Hepatocyte (in vitro differentiated cells): ENCODE measurements around the gene TFEB. TPM values are rescaled to one million over a fixed set of nuclear protein-coding genes. Genes with fewer than 3 reads are reported as not detected.

Source experiments
- DNase-seq: peaks from one replicate; pipeline ENCODE4 v3.0.0-alpha.2; 2016; ENCODE audit warnings: low spot score
- H2AFZ ChIP-seq: fragments of 200-600 bp; sonication (generic); 2 replicates; pipeline ENCODE4 v1.6.0; 2016; ENCODE audit warnings: antibody characterized with exemption, mild to moderate bottlenecking
- H3K27ac ChIP-seq: fragments of 200-600 bp; sonication (generic); 2 replicates; pipeline ENCODE4 v1.5.1; 2016; ENCODE audit warnings: mild to moderate bottlenecking
- H3K27me3 ChIP-seq: fragments of 200-600 bp; sonication (generic); 2 replicates; pipeline ENCODE4 v1.6.1; 2016
- H3K36me3 ChIP-seq: fragments of 200-600 bp; sonication (generic); replicated peaks from 2 replicates; pipeline ENCODE4 v1.5.1; 2016; ENCODE audit warnings: low read depth; ENCODE audit not compliant: insufficient read depth
- H3K4me1 ChIP-seq: fragments of 200-600 bp; sonication (generic); 2 replicates; pipeline ENCODE4 v1.5.1; 2016; ENCODE audit warnings: mild to moderate bottlenecking, moderate library complexity; ENCODE audit not compliant: insufficient read depth
- H3K4me2 ChIP-seq: fragments of 200-600 bp; sonication (generic); 2 replicates; pipeline ENCODE4 v1.6.0; 2016
- H3K4me3 ChIP-seq: fragments of 200-600 bp; sonication (generic); 2 replicates; pipeline ENCODE4 v1.5.1; 2016; ENCODE audit warnings: mild to moderate bottlenecking
- H3K79me2 ChIP-seq: fragments of 200-600 bp; sonication (generic); 2 replicates; pipeline ENCODE4 v1.6.0; 2017; ENCODE audit warnings: mild to moderate bottlenecking
- H3K9me2 ChIP-seq: fragments of 200-600 bp; sonication (generic); replicated peaks from 2 replicates; pipeline ENCODE4 v1.6.0; 2017; ENCODE audit warnings: mild to moderate bottlenecking; ENCODE audit not compliant: insufficient read depth
- H3K9me3 ChIP-seq: fragments of 200-600 bp; sonication (generic); 2 replicates; pipeline ENCODE4 v1.5.1; 2016; ENCODE audit warnings: low read depth, mild to moderate bottlenecking
- H4K20me1 ChIP-seq: fragments of 200-600 bp; sonication (generic); 2 replicates; pipeline ENCODE4 v1.6.0; 2016; ENCODE audit warnings: mild to moderate bottlenecking; ENCODE audit not compliant: insufficient read depth, poor library complexity, severe bottlenecking
- EZH2 ChIP-seq: fragments of 200-600 bp; sonication (generic); IDR thresholded peaks from 2 replicates; pipeline ENCODE4 v1.6.1; 2016; ENCODE audit warnings: antibody characterized with exemption, mild to moderate bottlenecking, borderline replicate concordance
- EZH2phosphoT487 ChIP-seq: fragments of 200-600 bp; sonication (generic); IDR thresholded peaks from one replicate; pipeline ENCODE4 v1.6.1; 2018; ENCODE audit warnings: antibody characterized with exemption, mild to moderate bottlenecking, low read depth, moderate library complexity; ENCODE audit not compliant: unreplicated experiment, severe bottlenecking
- WGBS: methylation state at CpG from one replicate; pipeline ENCODE4 v1.1.6; 2016; ENCODE audit warnings: low lambda C conversion rate; ENCODE audit errors: missing lambda C conversion rate; 5-methylcytosine and 5-hydroxymethylcytosine counted together
- polyA plus RNA-seq: library from polyadenylated mRNA; unstranded; fragments of >200 nt; fragmentation: Nextera tagmentation; extraction: Ambion mirVana; gene quantifications from 2 replicates; pipeline ENCODE4 v1.2.1, GENCODE V29; 2016
- total RNA-seq: library from RNA; depleted of rRNA; stranded (reverse); fragments of >200 nt; gene quantifications from 2 replicates; pipeline ENCODE4 v1.2.3, GENCODE V29; 2014
- TF ChIP-seq, protein P1 (sequence below): fragments of 200-600 bp; sonication (generic); IDR thresholded peaks from 2 replicates; pipeline ENCODE4 v1.5.1; 2016; ENCODE audit warnings: antibody characterized with exemption, mild to moderate bottlenecking; ENCODE audit not compliant: poor library complexity

TFEB gene
- total and polyA plus RNA-seq, 2 experiments from 2014 or later = 14.2 to 32.7 TPM

DNA sequence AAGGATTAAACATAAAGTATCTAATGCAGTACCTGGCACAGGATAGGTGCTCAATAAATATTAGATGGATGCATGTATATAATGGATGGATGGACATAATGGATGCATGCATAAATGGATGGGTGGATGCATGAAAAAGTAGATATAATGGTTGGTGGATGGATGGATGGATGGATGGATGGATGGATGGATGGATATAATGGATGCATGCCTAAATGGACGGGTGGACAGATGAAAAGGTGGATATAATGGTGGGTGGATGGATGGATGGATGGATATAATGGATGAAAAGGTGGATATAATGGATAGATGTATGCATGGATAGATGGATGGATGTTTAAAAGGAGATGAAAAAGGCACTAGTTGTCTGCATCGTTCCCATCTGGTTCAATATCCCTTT is 26.0 kb downstream of the TFEB start:
- Histone ChIP-seq H4K20me1 (peaks cover 4% of the 10 kb centered on the region), H2AFZ (no peak overlapping the region), H3K4me1 (peaks cover 18% of the 10 kb centered on the region), H3K4me2 (no peak overlapping the region), H3K9me3 (no peaks in the 10 kb centered on the region), H3K27ac (no peak overlapping the region), H3K9me2 (no peaks in the 10 kb centered on the region), H3K36me3 (no peaks in the 10 kb centered on the region), H3K4me3 (no peak overlapping the region), H3K79me2 (peaks cover 19% of the 10 kb centered on the region), H3K27me3 (no peaks in the 10 kb centered on the region)
- WGBS = 82% methylated on average over 2 of the region's 2 CpGs
- no peak for DNase-seq
- no peak for TF ChIP-seq EZH2phosphoT487
- no peak for TF ChIP-seq EZH2
- TF ChIP-seq, protein P1, sequence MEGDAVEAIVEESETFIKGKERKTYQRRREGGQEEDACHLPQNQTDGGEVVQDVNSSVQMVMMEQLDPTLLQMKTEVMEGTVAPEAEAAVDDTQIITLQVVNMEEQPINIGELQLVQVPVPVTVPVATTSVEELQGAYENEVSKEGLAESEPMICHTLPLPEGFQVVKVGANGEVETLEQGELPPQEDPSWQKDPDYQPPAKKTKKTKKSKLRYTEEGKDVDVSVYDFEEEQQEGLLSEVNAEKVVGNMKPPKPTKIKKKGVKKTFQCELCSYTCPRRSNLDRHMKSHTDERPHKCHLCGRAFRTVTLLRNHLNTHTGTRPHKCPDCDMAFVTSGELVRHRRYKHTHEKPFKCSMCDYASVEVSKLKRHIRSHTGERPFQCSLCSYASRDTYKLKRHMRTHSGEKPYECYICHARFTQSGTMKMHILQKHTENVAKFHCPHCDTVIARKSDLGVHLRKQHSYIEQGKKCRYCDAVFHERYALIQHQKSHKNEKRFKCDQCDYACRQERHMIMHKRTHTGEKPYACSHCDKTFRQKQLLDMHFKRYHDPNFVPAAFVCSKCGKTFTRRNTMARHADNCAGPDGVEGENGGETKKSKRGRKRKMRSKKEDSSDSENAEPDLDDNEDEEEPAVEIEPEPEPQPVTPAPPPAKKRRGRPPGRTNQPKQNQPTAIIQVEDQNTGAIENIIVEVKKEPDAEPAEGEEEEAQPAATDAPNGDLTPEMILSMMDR = no peak

DNA sequence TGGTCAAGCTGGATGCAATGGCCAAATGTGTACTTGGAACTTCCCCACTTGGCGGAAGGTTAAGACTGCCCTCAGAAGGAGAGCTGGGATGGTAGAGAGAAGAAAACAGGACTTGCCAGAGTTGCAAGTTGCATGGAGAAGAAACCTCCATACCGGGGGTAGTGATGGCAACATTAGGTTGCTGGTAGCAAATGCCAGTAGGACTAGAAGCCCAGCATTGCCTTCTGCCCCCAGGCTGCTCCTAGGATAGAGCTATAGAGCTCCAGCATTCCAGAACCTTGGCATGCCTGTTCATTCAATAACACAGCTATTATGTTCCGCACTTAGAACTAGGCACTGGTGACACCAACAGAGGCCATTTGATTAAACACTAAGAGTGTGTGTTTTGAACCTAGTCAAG is 26.6 kb downstream of the TFEB start:
- H3K9me2 ChIP-seq = no peaks in the 10 kb centered on the region
- H3K79me2 ChIP-seq = peaks cover 22% of the 10 kb centered on the region
- no peaks in the 10 kb centered on the region for H3K36me3 ChIP-seq
- H2AFZ ChIP-seq = no peak overlapping the region
- H3K27me3 ChIP-seq = no peaks in the 10 kb centered on the region
- no peak overlapping the region for H3K4me3 ChIP-seq
- TF ChIP-seq, protein P1 = no peak
- no peak for TF ChIP-seq EZH2phosphoT487
- no peak for TF ChIP-seq EZH2
- no peak overlapping the region for H3K4me2 ChIP-seq
- peaks cover 4% of the 10 kb centered on the region for H4K20me1 ChIP-seq
- no peak overlapping the region for H3K27ac ChIP-seq
- H3K4me1 ChIP-seq = peaks cover 18% of the 10 kb centered on the region
- DNase-seq = no peak
- H3K9me3 ChIP-seq = no peaks in the 10 kb centered on the region
- 91% methylated on average over 3 of the region's 3 CpGs for WGBS

DNA sequence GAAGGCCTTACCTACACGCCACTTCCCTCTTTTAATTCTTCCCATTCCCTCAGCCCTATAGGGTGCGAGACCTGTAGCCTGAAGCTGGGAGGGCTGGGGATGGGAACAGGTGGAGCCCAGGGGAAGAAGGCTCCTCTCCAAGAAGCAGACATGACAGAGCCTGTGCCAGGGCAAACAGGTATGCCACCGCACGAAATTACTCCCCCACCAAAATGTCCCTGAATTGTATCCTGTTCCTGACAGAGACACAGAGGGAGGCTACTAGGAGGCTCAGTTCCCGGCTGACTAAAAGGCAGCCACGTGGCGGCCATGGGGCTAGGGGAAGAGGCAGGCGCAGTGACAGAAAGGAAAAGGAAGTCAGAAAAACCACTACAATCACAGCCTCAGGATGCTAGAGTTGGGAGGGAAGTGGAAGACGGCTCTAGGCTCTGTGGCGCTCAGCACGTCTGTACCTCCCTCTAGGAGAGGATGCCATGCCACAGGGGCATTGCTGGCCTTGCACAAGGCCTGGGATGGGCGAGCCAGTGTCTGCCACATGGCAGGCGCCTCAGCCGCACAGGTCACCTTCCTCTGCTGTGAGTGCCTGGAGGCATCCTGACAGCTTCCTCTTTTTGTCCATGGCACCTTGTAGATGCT is 27.7 kb downstream of the TFEB start:
- no peaks in the 10 kb centered on the region for H3K9me2 ChIP-seq
- DNase-seq = no peak
- H3K9me3 ChIP-seq = no peaks in the 10 kb centered on the region
- no peak overlapping the region for H3K27ac ChIP-seq
- no peaks in the 10 kb centered on the region for H3K36me3 ChIP-seq
- no peaks in the 10 kb centered on the region for H3K27me3 ChIP-seq
- H3K79me2 ChIP-seq = peaks cover 22% of the 10 kb centered on the region
- no peak overlapping the region for H3K4me2 ChIP-seq
- no peak overlapping the region for H2AFZ ChIP-seq
- no peaks in the 10 kb centered on the region for H4K20me1 ChIP-seq
- peaks cover 11% of the 10 kb centered on the region for H3K4me1 ChIP-seq
- TF ChIP-seq EZH2phosphoT487 (no peak), EZH2 (no peak)
- TF ChIP-seq, protein P1 = no peak
- H3K4me3 ChIP-seq = no peak overlapping the region
- 86% methylated on average over 14 of the region's 14 CpGs for WGBS
